HUES6 (cell line): ENCODE results near the gene PRR7.

ENCODE experiments used
- H3K27ac ChIP-seq: 2 replicates; pipeline ENCODE4 v1.7.0; 2013; ENCODE audit warnings: low read depth, mild to moderate bottlenecking, low read length, inconsistent platforms
- H3K27me3 ChIP-seq: 2 replicates; pipeline ENCODE4 v1.6.1; 2013; ENCODE audit warnings: low read length; ENCODE audit not compliant: control insufficient read depth, insufficient read depth
- H3K36me3 ChIP-seq: 2 replicates; pipeline ENCODE4 v1.6.1; 2013; ENCODE audit warnings: low read length; ENCODE audit not compliant: control insufficient read depth, insufficient read depth
- H3K4me1 ChIP-seq: 2 replicates; pipeline ENCODE4 v1.6.1; 2013; ENCODE audit warnings: low read length; ENCODE audit not compliant: control insufficient read depth, insufficient read depth
- H3K4me3 ChIP-seq: 2 replicates; pipeline ENCODE4 v1.5.1; 2013; ENCODE audit warnings: low read depth, low read length
- H3K9ac ChIP-seq: one replicate; pipeline ENCODE4 v1.6.1; 2013; ENCODE audit warnings: mild to moderate bottlenecking, low read length
- H3K9me3 ChIP-seq: 2 replicates; pipeline ENCODE4 v1.6.1; 2013; ENCODE audit warnings: low read depth, low read length; ENCODE audit not compliant: control insufficient read depth, insufficient read depth

PRR7 gene

DNA sequence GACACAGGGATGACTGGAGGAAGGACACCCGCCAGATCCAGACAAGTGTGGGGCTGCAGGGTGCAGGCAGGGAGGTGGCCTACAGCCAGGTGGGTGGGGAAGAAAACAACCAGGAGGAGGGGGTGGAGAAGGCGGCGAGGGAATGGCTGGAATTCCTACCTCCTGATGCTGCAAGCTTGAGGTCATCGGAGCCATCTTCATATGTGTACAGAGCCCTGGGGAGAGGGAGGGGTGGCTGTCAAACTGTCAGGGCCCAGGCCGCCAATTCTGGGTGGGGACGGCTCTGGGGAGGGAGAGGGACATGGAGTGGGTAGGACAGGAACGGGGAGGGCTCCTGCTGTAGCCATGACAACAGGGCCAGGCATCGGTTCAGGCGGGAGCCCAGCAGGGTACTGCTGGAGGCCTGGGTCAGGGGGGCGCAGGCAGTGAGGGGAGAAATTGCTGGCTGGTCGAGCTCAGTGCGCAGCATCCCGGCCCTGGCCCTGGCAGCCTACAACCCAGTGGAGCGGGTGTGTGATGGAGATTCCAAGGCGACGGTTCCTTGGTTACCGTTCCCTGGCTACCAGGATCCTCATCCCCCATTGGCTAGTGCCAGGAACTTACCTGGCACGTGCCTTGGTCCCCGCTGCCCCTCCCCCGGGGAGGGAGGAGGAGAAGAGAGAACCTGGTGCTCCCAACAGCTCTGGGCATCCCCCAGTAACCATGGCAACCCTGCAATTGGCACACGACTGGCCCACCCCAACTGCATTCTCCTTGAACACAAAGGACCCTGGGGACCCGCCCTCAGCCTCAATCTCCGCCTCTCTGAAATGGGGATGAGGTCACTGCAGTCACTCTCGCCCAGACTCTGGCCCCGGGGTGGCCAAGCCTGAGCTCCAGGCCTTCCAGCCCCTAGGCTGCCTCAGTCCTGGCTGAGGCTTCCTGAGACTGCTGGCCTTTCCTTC, 22.3 kb downstream of the PRR7 start:
- Histone ChIP-seq H3K27me3 (no peaks in the 10 kb centered on the region), H3K4me1 (peaks cover 35% of the 10 kb centered on the region), H3K9me3 (no peaks in the 10 kb centered on the region), H3K9ac (peak overlapping the region; percentile 58), H3K27ac (peak overlapping the region; percentile 66; the same call in 1 of the 2 replicates), H3K4me3 (no peak overlapping the region; the same call in 1 of the 2 replicates), H3K36me3 (peaks cover 70% of the 10 kb centered on the region)

DNA sequence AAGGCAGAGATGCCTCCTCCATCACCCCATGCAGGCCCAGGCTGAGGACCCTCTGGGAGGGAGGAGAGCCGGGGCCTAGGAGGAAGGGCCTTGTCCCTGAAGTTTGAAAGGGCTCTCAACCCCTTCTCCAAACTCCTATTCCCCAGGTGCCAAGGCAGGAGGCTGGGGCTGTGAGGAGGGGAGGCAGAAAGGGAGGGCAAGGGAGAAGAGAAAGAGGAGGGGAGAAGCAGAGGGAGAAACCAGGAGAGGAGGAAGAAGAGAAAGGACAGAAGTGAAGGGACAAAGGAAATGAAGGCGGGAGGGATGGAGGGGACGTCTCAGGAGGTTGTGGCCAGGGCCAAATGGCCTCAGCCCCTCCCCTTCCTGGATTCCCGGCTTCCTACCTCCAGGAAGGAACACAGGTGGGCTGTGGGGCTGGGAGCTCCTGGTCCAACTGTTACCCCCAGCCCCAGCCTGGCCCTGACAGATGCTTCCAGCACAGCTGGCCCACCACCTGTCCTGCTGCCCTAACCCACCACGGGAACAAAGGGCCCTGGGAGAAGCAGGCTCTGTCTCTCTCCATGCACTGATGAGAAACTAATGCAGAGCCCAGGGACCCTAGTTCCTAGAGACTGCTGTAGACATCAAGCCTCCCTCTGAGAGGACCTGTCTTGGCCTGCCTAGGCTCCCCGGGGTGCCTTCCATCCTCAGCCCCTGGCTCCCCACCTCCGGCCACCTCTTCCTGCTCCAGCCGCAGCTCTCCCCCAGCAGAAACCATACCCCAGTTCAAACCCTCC, 23.3 kb downstream of the PRR7 start:
- Histone ChIP-seq H3K4me3 (peak overlapping the region; percentile 24), H3K36me3 (peaks cover 70% of the 10 kb centered on the region), H3K4me1 (peaks cover 45% of the 10 kb centered on the region), H3K9ac (peak overlapping the region; percentile 58), H3K9me3 (no peaks in the 10 kb centered on the region), H3K27me3 (no peaks in the 10 kb centered on the region), H3K27ac (peak overlapping the region; percentile 66)

DNA sequence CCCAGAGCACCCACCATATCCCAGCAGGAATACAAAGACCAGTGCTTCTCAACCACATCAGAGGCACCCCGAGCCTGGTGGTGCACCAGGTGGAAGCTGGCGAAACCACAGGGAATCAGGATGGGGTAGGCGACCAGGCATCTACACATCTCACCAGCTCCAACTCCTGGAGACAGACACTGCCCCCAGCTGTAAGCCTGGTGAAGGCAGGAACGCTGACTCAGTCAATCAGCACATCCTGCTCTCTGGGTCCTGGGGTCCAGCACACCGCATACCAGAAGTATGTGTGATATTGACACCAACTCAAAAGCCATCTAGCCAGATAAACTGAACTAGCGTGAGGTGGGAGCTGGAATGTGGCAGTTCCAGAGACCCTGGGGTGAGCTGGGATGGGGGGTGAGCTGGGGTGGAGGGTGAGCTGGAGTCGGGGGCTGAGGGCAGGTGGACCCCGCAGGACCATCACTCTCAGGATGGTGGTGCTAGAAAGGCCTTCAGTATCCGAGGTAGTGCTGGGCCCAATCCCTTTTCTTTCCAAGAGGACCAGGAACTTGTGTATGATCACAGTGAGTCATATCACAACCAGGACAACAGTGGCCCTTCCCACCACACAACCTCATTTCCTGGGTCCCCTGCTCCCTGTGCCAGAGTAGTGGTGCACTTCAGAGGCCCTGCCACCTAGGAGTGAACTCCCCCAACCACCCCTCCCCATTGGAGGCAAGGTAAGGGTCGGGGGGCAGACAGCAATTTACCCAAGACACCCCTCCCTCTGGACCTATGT, 24.3 kb downstream of the PRR7 start:
- Histone ChIP-seq H3K4me1 (peaks cover 53% of the 10 kb centered on the region), H3K4me3 (0 out of 2 replicates have a peak overlapping the region, but pooled peaks have one; percentile 92), H3K27ac (peak overlapping the region; percentile 20; the same call in 1 of the 2 replicates), H3K36me3 (peaks cover 60% of the 10 kb centered on the region), H3K9ac (no peak overlapping the region), H3K27me3 (no peaks in the 10 kb centered on the region), H3K9me3 (no peaks in the 10 kb centered on the region)

DNA sequence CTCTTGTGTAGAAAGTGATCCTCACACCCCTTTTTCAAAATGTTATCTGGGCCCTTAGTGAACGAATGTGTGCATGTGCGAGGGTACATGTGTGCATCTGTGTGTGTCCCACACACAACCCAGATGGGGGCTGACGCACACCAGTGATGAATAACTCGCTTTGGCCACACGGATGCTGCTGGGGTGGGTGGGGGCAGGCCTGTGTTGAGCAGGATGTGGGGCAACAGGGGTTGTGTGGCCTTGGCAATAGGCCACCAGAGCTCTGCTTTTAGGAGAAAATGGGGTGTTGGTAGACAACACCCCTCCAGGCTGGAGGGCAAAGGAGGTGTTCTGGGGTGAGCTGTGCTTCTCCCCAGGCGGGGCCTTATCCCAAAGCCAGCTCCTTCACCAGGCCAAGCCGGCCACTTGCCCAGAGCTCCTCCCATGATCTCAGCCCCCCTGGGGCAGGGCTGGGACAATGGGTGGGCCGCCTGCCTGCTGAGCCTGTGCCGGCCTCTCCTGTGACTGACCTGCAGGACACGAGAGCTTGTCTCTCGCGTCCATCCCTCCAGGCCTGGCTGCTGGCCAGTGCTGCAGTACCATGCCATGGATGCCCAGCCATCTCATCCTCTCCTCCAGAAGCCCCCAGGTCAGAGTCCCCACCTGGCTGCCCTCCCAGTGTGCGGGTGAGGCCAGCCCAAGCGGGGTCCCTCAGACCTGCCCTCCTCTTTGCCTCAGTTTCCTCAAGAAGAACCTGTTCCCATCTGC, 25.2 kb downstream of the PRR7 start:
- peak overlapping the region; percentile 92 for H3K27ac ChIP-seq
- H3K9me3 ChIP-seq, result no peaks in the 10 kb centered on the region
- peak overlapping the region; percentile 92 for H3K4me3 ChIP-seq
- H3K4me1 ChIP-seq, result peaks cover 59% of the 10 kb centered on the region
- H3K9ac ChIP-seq, result peak overlapping the region; percentile 96
- H3K36me3 ChIP-seq, result peaks cover 52% of the 10 kb centered on the region
- no peaks in the 10 kb centered on the region for H3K27me3 ChIP-seq

- Histone ChIP-seq H3K9ac (peak overlapping the region; percentile 96), H3K4me1 (peaks cover 62% of the 10 kb centered on the region), H3K4me3 (peak overlapping the region; percentile 92), H3K9me3 (no peaks in the 10 kb centered on the region), H3K36me3 (peaks cover 42% of the 10 kb centered on the region), H3K27ac (peak overlapping the region; percentile 92), H3K27me3 (no peaks in the 10 kb centered on the region)
Measured at GRCh38 chr5:177472460-177473442, 26.1 kb downstream of the PRR7 start.

DNA sequence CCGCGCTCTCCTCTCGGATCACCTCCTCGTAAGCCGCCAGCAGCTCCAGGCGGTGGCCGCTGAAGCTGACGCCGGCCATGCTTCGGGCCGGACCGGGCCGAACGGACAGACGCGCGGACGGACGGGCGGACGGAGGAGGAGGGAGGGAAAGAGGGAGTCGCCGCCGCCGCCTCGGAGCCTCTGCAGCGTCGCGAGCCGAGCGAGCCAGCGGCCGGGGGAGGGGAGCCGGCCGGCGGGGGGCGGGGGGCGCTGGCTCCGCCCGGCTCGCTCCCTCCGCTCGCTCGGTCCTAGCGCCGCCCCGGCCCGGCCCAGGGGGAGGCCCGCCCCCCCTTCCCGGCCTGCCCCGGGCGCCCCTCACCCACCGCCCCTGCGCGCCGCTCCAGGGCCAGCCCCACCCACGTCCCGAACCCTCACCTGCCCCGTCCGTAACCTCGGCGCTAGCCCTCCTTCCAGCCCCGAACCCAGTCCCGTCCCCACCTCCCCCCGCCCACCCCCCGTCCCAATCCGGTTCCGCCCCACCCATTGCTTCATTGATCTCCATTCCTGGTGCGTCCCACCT, 26.9 kb downstream of the PRR7 start, which contains the start of gene DBN1:
DBN1 (minus strand) TSS at position 192 of the 559 bp plus-strand sequence; CDS start at position 79, 113 bp downstream.
- H3K27me3 ChIP-seq, result no peaks in the 10 kb centered on the region
- H3K36me3 ChIP-seq, result peaks cover 34% of the 10 kb centered on the region
- peak within 1 kb of the TSS; percentile 96 for H3K9ac ChIP-seq
- H3K4me1 ChIP-seq, result peaks cover 64% of the 10 kb centered on the region
- no peaks in the 10 kb centered on the region for H3K9me3 ChIP-seq
- peak within 1 kb of the TSS; percentile 92 for H3K4me3 ChIP-seq
- peak within 1 kb of the TSS; percentile 92 for H3K27ac ChIP-seq

DNA sequence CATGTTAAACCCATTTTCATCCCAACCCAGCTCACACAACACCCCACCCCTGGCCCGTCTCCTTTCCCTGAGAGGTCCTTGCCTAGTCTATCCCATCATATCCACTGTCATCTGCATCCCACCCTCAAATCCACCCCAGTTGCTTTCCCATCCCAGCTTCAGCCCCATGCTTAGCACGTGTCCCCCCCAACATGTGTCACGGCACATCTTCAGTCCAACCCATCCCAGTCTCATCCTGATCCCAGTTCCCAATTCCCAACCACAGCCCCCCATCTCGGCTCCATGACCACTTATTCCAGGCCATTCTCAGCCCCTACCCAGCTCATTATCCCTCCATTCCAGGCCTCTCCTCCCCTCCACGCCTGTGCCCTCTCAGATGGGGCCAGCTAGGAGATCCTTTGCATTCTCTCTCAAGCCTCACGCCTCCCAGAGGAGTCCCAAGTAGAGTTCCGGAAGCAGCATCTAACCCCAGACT, 27.4 kb downstream of the PRR7 start:
- H3K4me1 ChIP-seq, result peaks cover 63% of the 10 kb centered on the region
- peaks cover 29% of the 10 kb centered on the region for H3K36me3 ChIP-seq
- peak overlapping the region; percentile 39 for H3K4me3 ChIP-seq
- no peaks in the 10 kb centered on the region for H3K27me3 ChIP-seq
- peak overlapping the region; percentile 10 for H3K9ac ChIP-seq
- no peak overlapping the region; the same call in 1 of the 2 replicates for H3K27ac ChIP-seq
- H3K9me3 ChIP-seq, result no peaks in the 10 kb centered on the region

DNA sequence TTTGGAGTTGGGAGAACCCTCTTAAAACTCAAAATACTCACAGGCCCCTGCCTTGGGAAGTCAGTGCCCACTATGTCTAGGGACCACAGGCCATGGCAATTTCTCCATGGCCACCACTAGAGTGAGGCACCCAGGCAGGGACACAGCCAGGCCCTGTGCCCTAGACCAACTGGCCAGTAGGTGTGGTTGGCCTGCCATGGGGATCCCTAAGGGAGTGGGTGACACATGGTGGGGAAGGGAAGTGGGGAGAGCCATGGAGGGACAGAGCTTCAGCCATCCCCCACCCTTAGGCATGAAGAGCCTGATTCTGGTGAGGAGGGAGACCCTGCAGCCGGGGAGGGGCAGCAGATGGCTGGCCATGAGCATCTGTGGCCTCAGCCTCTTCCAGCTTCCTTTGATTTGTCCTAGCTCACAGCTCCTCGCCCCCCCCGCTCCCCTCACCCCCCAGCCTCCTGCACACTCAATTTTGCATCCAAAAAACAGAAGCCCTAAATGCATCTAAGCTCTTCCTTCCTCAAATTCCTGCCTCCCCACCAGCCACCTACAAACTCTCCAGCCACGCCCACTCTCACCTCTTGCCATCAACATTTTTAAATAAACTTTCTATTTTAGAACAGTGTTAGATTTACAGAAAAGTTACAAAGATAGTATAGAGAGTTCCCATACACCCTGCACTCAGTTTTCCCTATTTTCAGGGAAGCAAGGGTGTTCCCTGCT, 28.4 kb downstream of the PRR7 start:
- Histone ChIP-seq H3K4me1 (peaks cover 54% of the 10 kb centered on the region), H3K4me3 (no peak overlapping the region)

More for the DNA sequence above, 28.4 kb downstream of the PRR7 start:
- no peak overlapping the region for H3K27ac ChIP-seq
- peaks cover 24% of the 10 kb centered on the region for H3K36me3 ChIP-seq
- H3K27me3 ChIP-seq, result no peaks in the 10 kb centered on the region
- no peaks in the 10 kb centered on the region for H3K9me3 ChIP-seq
- peak overlapping the region; percentile 10 for H3K9ac ChIP-seq
